SK-N-SH treated with all-trans-retinoic acid at 6 μM for 48 hours (cell line): ENCODE data around the gene RNASE9.
"Not testable (repeated sequence)": the region's sequence is repeated elsewhere in the genome, so short reads cannot be mapped to it uniquely, and the experiment has no call there.

Experiments used
- ATAC-seq: fragments of 200-7000 bp; cut with Tn5 transposase; 3 replicates; pipeline ENCODE4 v1.9.1; 2020; ENCODE audit warnings: mild to moderate bottlenecking, moderate library complexity
- ARNTL ChIP-seq: fragments of 450-650 bp; formaldehyde crosslinking; IDR thresholded peaks from 2 replicates; pipeline ENCODE4 v1.5.0; 2020; ENCODE audit warnings: low read depth, mild to moderate bottlenecking, moderate library complexity, borderline replicate concordance
- BACH2 ChIP-seq: fragments of 250-450 bp; sonication (Bioruptor Pico); IDR thresholded peaks from 2 replicates; pipeline ENCODE4 v1.9.0; 2021; ENCODE audit warnings: mild to moderate bottlenecking, borderline replicate concordance
- CREB5 ChIP-seq: fragments of 250-450 bp; sonication (Bioruptor Pico); IDR thresholded peaks from 2 replicates; pipeline ENCODE4 v1.5.1; 2020; ENCODE audit warnings: low read depth, mild to moderate bottlenecking, moderate library complexity
- CSDC2 ChIP-seq: fragments of 250-450 bp; sonication (Bioruptor Pico); IDR thresholded peaks from 2 replicates; pipeline ENCODE4 v1.5.0; 2020; ENCODE audit warnings: mild to moderate bottlenecking, moderate library complexity
- ESRRG ChIP-seq: fragments of 250-450 bp; sonication (Bioruptor Pico); IDR thresholded peaks from 2 replicates; pipeline ENCODE4 v1.6.1; 2021; ENCODE audit warnings: mild to moderate bottlenecking
- GLIS3 ChIP-seq: fragments of 250-450 bp; sonication (Bioruptor Pico); IDR thresholded peaks from 2 replicates; pipeline ENCODE4 v1.5.0; 2020; ENCODE audit warnings: mild to moderate bottlenecking, moderate library complexity
- ISL1 ChIP-seq: fragments of 250-450 bp; sonication (Bioruptor Pico); IDR thresholded peaks from 2 replicates; pipeline ENCODE4 v2.1.2; 2022; ENCODE audit warnings: mild to moderate bottlenecking, moderate library complexity
- OSR1 ChIP-seq: fragments of 250-450 bp; sonication (Bioruptor Pico); IDR thresholded peaks from 2 replicates; pipeline ENCODE4 v1.8.0; 2022; ENCODE audit warnings: moderate library complexity, mild to moderate bottlenecking, inconsistent platforms
- POU6F1 ChIP-seq: fragments of 250-450 bp; sonication (Bioruptor Pico); IDR thresholded peaks from 2 replicates; pipeline ENCODE4 v1.8.0; 2021; ENCODE audit warnings: low read depth, mild to moderate bottlenecking, moderate library complexity, borderline replicate concordance
- PPARA ChIP-seq: fragments of 250-450 bp; sonication (Bioruptor Pico); IDR thresholded peaks from 2 replicates; pipeline ENCODE4 v1.5.0; 2020; ENCODE audit warnings: mild to moderate bottlenecking, borderline replicate concordance
- SNAI2 ChIP-seq: fragments of 250-450 bp; sonication (Bioruptor Pico); IDR thresholded peaks from 2 replicates; pipeline ENCODE4 v1.5.0; 2020; ENCODE audit warnings: mild to moderate bottlenecking, moderate library complexity
- TCF4 ChIP-seq: fragments of 250-450 bp; sonication (Bioruptor Pico); IDR thresholded peaks from 2 replicates; pipeline ENCODE4 v1.8.0; 2021; ENCODE audit warnings: mild to moderate bottlenecking, moderate library complexity, borderline replicate concordance
- ZFP3 ChIP-seq: fragments of 250-450 bp; sonication (Bioruptor Pico); IDR thresholded peaks from 2 replicates; pipeline ENCODE4 v1.5.0; 2020; ENCODE audit warnings: mild to moderate bottlenecking, moderate library complexity
- ZFP30 ChIP-seq: fragments of 450-650 bp; formaldehyde crosslinking; IDR thresholded peaks from 2 replicates; pipeline ENCODE4 v1.5.0; 2022; ENCODE audit warnings: mild to moderate bottlenecking, moderate library complexity
- ZNF565 ChIP-seq: fragments of 450-650 bp; formaldehyde crosslinking; conservative IDR thresholded peaks from 2 replicates; pipeline ENCODE4 v1.5.0; 2020; ENCODE audit warnings: low read depth, mild to moderate bottlenecking, moderate library complexity
- ZNF8 ChIP-seq: fragments of 450-650 bp; formaldehyde crosslinking; IDR thresholded peaks from 2 replicates; pipeline ENCODE4 v1.5.0; 2020; ENCODE audit warnings: mild to moderate bottlenecking, moderate library complexity
- TF ChIP-seq, protein P1 (sequence below): fragments of 250-450 bp; sonication (Bioruptor Pico); IDR thresholded peaks from 2 replicates; pipeline ENCODE4 v1.5.1; 2021; ENCODE audit warnings: mild to moderate bottlenecking, moderate library complexity
- TF ChIP-seq, protein P2 (sequence below): fragments of 250-450 bp; sonication (Bioruptor Pico); IDR thresholded peaks from 2 replicates; pipeline ENCODE4 v1.5.0; 2020; ENCODE audit warnings: mild to moderate bottlenecking, moderate library complexity
- TF ChIP-seq, protein P3 (sequence below): fragments of 250-450 bp; sonication (Bioruptor Pico); IDR thresholded peaks from 2 replicates; pipeline ENCODE4 v1.8.0; 2020; ENCODE audit warnings: mild to moderate bottlenecking, moderate library complexity, borderline replicate concordance

Gene RNASE9

GRCh38 chr14:20515846-20516245 is 45.0 kb downstream of the RNASE9 start:
- no peak for ATAC-seq

GRCh38 chr14:20512177-20512905 is 48.5 kb downstream of the RNASE9 start:
- TF ChIP-seq TCF4 (CRISPR knock-in tag) (no peak), BACH2 (CRISPR knock-in tag) (no peak), SNAI2 (CRISPR knock-in tag) (no peak), ISL1 (no peak), ZFP3 (no peak), ESRRG (CRISPR knock-in tag) (no peak), ZFP30 (CRISPR knock-in tag) (no peak), OSR1 (no peak), ZNF565 (CRISPR knock-in tag) (no peak), CREB5 (CRISPR knock-in tag) (no peak), PPARA (no peak), CSDC2 (no peak), ARNTL (CRISPR knock-in tag) (no peak), ZNF8 (CRISPR knock-in tag) (no peak), POU6F1 (CRISPR knock-in tag) (no peak)
- TF ChIP-seq, protein P1, sequence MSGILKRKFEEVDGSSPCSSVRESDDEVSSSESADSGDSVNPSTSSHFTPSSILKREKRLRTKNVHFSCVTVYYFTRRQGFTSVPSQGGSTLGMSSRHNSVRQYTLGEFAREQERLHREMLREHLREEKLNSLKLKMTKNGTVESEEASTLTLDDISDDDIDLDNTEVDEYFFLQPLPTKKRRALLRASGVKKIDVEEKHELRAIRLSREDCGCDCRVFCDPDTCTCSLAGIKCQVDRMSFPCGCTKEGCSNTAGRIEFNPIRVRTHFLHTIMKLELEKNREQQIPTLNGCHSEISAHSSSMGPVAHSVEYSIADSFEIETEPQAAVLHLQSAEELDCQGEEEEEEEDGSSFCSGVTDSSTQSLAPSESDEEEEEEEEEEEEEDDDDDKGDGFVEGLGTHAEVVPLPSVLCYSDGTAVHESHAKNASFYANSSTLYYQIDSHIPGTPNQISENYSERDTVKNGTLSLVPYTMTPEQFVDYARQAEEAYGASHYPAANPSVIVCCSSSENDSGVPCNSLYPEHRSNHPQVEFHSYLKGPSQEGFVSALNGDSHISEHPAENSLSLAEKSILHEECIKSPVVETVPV = no peak
- TF ChIP-seq, protein P2, sequence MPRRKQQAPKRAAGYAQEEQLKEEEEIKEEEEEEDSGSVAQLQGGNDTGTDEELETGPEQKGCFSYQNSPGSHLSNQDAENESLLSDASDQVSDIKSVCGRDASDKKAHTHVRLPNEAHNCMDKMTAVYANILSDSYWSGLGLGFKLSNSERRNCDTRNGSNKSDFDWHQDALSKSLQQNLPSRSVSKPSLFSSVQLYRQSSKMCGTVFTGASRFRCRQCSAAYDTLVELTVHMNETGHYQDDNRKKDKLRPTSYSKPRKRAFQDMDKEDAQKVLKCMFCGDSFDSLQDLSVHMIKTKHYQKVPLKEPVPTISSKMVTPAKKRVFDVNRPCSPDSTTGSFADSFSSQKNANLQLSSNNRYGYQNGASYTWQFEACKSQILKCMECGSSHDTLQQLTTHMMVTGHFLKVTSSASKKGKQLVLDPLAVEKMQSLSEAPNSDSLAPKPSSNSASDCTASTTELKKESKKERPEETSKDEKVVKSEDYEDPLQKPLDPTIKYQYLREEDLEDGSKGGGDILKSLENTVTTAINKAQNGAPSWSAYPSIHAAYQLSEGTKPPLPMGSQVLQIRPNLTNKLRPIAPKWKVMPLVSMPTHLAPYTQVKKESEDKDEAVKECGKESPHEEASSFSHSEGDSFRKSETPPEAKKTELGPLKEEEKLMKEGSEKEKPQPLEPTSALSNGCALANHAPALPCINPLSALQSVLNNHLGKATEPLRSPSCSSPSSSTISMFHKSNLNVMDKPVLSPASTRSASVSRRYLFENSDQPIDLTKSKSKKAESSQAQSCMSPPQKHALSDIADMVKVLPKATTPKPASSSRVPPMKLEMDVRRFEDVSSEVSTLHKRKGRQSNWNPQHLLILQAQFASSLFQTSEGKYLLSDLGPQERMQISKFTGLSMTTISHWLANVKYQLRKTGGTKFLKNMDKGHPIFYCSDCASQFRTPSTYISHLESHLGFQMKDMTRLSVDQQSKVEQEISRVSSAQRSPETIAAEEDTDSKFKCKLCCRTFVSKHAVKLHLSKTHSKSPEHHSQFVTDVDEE (CRISPR knock-in tag) = no peak
- ATAC-seq = no peak

More at GRCh38 chr14:20515846-20516245, 45.0 kb downstream of the RNASE9 start:
- TF ChIP-seq ARNTL (CRISPR knock-in tag) (no peak), BACH2 (CRISPR knock-in tag) (no peak), ESRRG (CRISPR knock-in tag) (no peak)
- TF ChIP-seq, protein P1 = no peak

DNA sequence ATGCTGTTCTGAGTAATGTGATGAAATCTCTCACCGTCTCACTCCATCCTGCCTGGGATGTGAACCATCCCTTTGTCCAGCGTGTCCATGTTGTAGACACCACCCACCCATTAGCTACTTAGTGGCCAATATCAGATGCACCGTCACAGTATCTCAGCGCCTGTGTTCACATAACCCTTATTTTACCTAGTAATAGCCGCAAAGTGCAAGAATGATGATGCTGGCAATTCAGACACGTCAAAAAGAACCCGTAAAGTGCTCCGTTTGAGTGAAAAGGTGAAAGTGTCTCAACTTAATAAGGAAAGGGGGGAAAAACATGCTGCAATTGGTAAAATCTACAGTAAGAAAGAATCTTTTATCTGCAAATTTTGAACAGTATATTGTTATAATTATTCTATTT is 52.5 kb downstream of the RNASE9 start:
- ATAC-seq = no peak
- TF ChIP-seq ZFP3 = no peak
- TF ChIP-seq, protein P1 = no peak
- TF ChIP-seq, protein P3, sequence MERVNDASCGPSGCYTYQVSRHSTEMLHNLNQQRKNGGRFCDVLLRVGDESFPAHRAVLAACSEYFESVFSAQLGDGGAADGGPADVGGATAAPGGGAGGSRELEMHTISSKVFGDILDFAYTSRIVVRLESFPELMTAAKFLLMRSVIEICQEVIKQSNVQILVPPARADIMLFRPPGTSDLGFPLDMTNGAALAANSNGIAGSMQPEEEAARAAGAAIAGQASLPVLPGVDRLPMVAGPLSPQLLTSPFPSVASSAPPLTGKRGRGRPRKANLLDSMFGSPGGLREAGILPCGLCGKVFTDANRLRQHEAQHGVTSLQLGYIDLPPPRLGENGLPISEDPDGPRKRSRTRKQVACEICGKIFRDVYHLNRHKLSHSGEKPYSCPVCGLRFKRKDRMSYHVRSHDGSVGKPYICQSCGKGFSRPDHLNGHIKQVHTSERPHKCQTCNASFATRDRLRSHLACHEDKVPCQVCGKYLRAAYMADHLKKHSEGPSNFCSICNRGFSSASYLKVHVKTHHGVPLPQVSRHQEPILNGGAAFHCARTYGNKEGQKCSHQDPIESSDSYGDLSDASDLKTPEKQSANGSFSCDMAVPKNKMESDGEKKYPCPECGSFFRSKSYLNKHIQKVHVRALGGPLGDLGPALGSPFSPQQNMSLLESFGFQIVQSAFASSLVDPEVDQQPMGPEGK = no peak
- TF ChIP-seq OSR1 = no peak
- TF ChIP-seq PPARA = no peak
- TF ChIP-seq ARNTL (CRISPR knock-in tag) = no peak
- no peak for TF ChIP-seq GLIS3 (CRISPR knock-in tag)
- TF ChIP-seq POU6F1 (CRISPR knock-in tag) = no peak

DNA sequence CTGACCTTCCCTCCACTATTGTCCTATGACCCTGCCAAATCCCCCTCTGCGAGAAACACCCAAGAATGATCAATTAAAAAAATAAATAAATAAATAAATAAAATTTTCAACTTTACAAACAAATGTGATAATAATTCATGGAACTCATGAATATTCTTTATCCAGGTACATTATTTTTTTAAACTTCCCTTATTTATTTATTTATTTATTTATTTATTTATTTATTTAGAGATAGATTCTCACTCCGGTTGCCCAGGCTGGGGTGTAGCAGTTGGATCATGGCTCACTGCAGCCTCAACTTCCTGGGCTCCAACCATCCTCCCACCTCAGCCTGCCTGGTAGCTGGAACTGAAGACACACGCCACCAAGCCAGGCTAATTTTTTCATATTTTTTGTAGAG is 53.3 kb downstream of the RNASE9 start:
- not testable (repeated sequence) for ATAC-seq

- ATAC-seq = not testable (repeated sequence)
Measured at GRCh38 chr14:20506752-20507151, 54.1 kb downstream of the RNASE9 start.
